ENCODE results near the gene OLR1.

DNA sequence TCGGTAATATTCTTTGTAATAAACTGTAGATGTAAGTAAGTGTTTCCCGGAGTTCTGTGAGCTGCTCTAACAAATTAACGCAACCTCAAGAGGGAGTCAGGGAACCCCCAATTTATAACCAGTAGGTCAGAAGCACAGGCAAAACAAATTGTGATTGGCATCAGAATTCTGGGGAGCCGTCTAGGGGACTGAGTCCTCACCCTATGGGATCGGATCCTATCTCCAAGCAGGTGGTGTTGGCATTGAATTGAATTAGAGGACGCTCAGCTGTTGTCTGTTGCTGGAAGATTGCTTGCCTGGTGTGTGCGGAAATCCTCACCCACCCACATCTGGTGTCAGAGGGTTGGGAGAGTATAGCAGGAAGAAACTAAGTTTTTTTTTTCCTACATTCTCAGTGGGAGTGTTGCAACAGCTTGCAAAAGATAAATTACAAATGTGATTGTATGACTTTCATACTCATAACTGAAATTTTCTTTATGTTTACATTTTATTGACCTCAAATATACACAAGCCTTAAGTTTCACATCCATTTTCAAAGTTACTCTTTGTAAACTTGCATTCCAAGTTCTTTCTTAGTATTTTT is 12.4 kb upstream of the OLR1 start:
- TF ChIP-seq POLR2A (IDR thresholded peaks at IDR 0.05; ENCODE audit: low read depth, low read length) (no peak), POLR2AphosphoS5 (IDR thresholded peaks at IDR 0.05; ENCODE audit: low read depth, low read length) (no peak)

Measured in GM12892 (cell line).